Inferior parietal cortex (tissue), 1 donor: Measurements from ENCODE around the gene TWNK.

Source experiments
- DNase-seq: peaks from one replicate; pipeline ENCODE4 v3.0.0-alpha.2; 2016; ENCODE audit errors: extremely low spot score

The TWNK gene

DNA sequence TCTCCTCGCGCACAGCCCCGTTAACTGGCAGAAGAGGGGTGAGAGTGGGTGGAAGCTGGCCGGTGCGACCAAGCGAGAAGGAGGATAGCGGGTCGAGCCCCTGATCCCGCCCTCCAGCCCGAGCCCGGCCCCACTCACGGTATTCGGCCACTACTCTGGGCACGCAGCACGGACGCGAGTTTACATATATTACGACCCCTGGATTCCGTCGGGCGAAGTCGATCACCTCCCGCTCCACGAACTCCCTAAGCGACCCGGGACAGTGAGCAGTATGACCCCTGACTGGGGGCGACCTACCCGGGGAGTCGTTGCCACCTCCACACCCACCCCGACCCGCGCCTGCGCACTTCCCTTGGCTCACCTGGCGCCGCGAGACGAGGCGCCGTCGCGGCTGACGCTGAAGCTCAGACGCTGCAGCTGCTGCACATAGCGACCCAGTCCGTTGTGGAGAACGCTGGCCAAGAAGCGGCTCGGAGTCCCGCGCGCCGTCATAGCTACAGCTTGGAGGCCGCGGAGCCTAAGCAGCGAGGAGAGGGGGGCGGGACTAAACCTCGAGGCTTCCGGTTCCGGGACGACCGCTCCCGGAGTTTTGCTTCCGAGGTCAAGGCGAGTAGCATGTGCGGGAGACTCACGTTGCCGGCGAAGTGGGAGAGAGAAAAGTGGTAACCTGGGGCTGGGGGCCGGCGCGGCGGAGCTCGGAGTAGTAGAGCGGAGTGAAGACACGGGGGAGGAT, at the start of gene TWNK, which contains the start of gene MRPL43:
TSS of gene TWNK (plus strand) at position 592 of the 733 bp plus-strand sequence. CDS start 668 bp downstream, outside the sequence.
TSS of gene MRPL43 (minus strand) at position 546 of the 733 bp plus-strand sequence. CDS start at position 492, 54 bp downstream.
- DNase-seq, result peak; percentile 93

- no peak for DNase-seq
These were observed 47.5 kb upstream of the TWNK start for GRCh38 chr10:100939763-100940344.

- DNase-seq, result no peak
These were observed 45.1 kb upstream of the TWNK start for GRCh38 chr10:100942229-100942628.

DNA sequence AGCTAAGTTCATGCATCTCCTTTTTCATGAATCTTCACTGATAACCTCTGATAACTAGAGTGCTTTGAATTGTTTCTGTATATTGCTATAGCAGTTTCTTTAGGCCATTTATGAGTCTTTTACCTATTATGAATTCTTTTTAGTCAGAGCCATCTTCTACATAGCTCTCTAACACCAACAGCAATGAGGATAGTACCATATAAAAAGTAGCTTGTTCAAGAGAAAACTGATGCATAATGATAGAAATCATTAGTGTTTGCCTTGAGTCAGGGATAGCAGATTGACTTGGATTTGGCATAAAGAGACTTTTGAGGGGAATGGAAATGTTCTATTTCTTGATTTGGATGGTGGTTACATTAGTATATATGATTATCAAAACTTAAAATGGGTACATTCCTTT, 43.8 kb upstream of the TWNK start:
- no peak for DNase-seq

DNA sequence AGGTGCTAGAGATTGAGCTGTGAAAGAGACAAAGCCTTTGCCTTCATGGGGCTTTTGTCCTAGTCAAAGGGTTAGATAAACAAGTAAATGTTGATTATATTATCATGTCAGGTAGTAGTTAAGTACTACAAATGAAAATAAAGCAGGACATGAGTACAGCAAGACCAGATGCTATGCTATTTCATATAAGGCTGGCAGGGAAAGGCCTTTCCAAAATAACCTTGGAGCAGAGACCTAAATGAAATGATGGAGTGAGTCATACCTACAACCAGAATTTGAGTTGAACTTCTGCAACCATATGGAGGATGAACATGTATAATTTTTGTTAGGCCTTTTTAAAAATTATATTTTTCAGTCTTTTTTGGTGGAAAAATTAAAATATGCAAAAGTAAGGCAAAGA, 41.6 kb upstream of the TWNK start:
- DNase-seq, result no peak

DNA sequence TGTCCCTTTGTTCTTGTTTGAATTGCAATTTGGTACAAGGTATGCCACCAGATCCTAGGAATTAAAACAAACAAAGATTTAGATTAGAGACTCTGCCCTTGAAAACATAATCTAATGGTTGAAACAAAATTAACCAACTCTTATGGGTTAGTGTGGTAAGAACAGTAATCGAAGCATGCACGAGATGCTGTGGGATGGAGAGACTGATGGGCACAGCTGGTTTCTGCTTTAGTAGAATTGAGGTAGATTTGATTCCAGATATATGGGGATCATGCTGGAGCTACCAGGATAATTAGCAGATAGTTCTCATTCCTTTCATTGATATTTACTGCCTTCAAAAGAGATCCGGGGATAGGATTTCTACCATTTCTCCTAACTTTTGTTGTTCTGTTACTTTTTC, 38.4 kb upstream of the TWNK start:
- no peak for DNase-seq

DNA sequence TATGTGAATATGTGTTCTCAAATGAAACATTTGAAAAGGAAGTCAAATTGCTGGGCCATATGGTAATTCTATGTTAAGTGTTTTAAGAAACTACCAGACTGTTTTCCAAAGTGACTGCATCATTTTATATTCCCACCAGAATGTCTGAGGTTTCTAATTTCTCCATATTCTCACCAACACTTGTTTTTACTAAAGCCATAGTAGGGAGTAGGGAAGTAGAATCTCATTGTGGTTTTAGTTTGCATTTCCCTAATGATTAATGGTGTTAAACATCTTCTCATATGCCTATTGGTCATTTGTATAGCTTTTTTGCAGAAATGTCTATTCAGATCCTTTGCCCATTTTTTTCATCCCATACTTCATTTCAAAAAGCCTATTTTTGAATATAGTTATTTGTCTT, 27.1 kb upstream of the TWNK start:
- no peak for DNase-seq

DNA sequence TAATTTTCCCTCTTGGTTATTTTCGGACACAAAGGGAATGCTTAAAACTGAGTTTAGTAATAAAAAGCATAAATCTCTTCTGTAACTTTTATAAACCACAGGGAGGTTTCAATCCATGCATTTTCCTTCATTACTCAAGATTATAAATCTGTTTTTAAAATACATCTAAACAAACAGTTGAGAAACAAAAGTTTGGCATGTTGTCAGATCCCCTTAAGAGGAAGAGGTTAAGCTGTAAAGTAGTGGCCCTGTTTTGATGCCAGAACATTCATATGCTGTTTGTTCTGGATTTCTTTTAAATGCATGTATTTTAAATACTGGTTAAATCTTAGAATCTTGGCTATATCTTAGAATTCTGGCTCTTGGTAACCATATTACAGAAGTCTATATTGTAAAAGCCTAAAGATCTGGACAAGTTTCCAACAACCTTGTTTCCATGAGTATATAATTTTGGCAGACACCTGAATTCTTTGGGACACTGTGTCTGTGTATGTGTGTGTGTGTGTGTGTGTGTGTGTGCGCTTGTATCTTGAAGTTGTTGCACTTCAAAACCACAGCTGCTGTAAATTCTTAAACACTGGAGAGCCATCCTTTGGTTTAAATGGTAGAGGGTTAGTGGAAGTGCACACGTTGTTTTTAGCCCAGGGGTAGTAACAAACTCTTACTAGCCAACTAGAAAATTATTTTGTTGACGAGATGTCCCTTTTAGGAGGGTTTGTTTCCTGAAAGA, 24.8 kb upstream of the TWNK start:
- DNase-seq, result no peak

- no peak for DNase-seq
These were observed 23.5 kb upstream of the TWNK start for GRCh38 chr10:100963826-100964225.

- no peak for DNase-seq
These were observed 21.5 kb upstream of the TWNK start for GRCh38 chr10:100965820-100966219.

DNA sequence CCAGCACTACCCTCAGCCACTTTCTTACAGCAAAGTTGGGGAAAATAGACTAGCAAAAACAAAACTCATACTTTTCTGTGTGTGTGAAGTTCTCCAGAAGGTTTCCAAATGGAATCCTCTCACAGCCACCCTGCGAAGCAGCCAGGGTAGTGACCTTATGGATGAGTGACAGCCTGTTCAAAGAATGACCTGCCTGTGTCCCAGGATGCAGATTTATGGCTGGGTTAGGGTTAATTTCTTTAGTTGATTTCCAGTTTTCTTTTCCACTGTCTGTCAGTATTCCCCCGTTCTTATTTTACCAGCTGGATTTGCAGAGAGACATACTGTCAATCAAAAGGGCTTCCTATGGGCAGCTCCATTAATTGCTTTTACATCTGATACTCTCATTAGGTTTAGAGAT, 20.5 kb upstream of the TWNK start:
- no peak for DNase-seq

GRCh38 chr10:100967332-100967731, 20.0 kb upstream of the TWNK start:
- DNase-seq, result no peak

GRCh38 chr10:100968062-100968736, 19.1 kb upstream of the TWNK start:
- no peak for DNase-seq

DNA sequence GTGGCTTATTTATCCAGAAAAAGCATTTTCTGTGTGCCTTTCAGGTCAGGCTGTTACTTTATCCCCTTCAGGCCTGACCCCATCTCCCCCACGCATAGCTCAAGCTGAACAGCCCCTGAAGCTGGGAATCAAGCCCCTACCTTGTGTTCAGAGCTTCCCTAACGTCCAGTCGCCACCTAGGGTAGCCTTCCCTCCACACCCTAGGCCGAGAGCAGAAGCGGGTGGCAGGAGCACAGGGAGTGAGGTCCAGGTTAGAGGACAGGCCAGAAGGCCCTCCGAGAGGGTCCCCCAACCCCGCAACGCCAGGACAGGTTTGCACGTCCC, 18.5 kb upstream of the TWNK start:
- DNase-seq, result no peak

DNA sequence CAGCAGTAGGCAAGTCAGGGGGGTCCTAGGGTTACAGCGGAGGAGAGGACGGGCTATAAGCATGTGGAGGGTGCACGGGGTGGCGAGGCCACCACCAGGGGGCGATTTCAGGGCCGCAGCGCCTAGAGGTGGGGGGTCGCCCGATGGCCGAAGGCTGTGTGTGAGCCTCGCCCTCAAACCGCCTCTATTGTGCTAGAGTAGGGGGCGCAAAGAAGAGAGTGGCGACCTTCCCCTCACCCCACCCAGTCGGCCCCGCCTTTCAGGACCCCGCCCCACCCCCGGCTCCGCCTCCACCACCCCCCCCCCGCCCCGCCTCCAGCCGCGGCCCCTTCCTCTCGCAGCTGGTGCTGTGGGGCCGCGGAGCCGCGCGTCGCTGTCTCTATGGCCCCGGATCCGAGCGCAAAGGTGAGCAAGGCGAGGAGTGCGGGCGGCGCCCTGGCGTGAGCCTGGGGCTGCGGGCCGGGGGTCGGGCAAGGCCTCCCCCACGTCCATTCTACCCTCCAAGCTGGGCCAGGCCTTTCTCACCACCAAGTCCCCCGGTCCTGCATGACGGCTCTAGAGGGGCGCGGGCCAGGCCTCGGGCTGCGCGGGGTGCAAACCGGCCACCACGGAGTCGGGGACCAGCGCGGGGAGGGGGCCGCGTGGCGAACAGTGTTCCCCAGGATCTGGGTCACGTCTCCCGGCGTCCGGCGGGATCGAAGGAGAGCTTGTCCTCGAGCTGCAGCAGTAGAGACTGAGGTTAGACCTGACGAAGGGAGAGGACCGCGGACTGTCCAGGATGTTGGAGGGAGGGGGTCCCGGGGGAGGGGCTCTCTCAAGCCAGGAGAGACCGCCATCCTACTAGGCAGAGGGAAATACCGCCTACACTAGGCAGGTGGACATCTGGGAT, 17.9 kb upstream of the TWNK start, which contains the start of gene SEMA4G:
TSS of gene SEMA4G (plus strand) at position 318 of the 889 bp plus-strand sequence. CDS start 3,409 bp downstream, outside the sequence.
- no peak for DNase-seq

DNA sequence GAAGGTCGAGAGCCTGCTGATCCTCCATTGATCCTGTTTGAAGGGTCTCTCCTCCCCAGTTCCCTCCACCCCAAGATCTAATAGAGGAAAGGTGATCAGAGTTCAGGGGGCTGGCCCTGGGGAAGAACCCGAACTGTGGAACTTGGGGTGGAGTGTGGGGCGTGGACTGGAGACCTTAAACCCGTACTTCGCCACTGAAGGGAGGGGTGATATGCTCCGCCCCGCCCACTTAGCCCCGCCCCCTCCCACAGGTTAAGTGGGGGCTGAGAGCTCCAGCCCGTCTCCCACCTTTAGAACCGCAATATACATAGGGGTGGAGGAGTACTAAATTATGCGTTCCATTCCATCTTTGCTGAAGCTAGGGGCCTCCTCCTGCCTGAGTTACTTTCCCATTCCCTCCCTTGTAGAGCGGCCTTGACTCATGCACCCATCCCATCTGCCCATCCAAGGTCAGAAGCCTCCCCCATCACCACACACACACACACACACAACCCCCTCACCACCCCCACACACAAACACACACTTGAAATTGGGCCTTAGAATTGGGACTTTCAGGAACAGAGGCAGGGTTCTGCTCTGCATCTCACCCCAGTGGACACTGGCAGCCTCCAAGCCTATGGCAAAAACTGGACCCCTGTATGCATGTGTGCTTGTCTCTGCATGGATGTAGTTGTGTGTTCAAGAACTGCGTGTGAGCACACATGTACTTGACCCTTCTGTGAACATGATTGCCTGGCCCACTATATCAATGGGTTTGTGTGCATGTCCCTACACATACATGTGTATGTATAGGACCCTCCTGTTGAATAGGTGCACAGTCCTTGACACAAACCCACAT, 17.0 kb upstream of the TWNK start:
- no peak for DNase-seq

GRCh38 chr10:100970914-100971811, 16.2 kb upstream of the TWNK start:
- DNase-seq, result no peak

GRCh38 chr10:100972115-100972903, 15.0 kb upstream of the TWNK start:
- DNase-seq, result no peak
